GM12892 (cell line): ENCODE measurements around the gene ZNF888. TPM values are rescaled to one million over a fixed set of nuclear protein-coding genes. Genes with fewer than 3 reads are reported as not detected.

Experiments
- DNase-seq: peaks from one replicate; pipeline ENCODE4 v3.0.0; 2011; ENCODE audit not compliant: insufficient read length
- FAIRE-seq: peaks from 2 replicates; lab custom pipeline; 2011; peaks lifted over from hg19 to GRCh38; lab: Jason Lieb, UNC
- POLR2A ChIP-seq: IDR thresholded peaks from 2 replicates; pipeline ENCODE4 v1.6.1; 2011; ENCODE audit warnings: low read depth, low read length, control low read depth
- POLR2AphosphoS5 ChIP-seq: IDR thresholded peaks from 2 replicates; pipeline ENCODE4 v1.6.1; 2011; ENCODE audit warnings: low read depth, low read length, control low read depth
- TAF1 ChIP-seq: IDR thresholded peaks from 2 replicates; pipeline ENCODE4 v1.6.1; 2011; ENCODE audit warnings: low read depth, mild to moderate bottlenecking, control low read depth, low read length, borderline replicate concordance
- polyA plus RNA-seq: library from polyadenylated mRNA; unstranded; fragments of >200 nt; gene quantifications from one replicate; pipeline ENCODE4 v1.2.1, GENCODE V29; 2012; ENCODE audit warnings: missing spikeins, inconsistent platforms; ENCODE audit not compliant: missing spikeins

The ZNF888 gene
- 1.8 TPM for polyA plus RNA-seq

DNA sequence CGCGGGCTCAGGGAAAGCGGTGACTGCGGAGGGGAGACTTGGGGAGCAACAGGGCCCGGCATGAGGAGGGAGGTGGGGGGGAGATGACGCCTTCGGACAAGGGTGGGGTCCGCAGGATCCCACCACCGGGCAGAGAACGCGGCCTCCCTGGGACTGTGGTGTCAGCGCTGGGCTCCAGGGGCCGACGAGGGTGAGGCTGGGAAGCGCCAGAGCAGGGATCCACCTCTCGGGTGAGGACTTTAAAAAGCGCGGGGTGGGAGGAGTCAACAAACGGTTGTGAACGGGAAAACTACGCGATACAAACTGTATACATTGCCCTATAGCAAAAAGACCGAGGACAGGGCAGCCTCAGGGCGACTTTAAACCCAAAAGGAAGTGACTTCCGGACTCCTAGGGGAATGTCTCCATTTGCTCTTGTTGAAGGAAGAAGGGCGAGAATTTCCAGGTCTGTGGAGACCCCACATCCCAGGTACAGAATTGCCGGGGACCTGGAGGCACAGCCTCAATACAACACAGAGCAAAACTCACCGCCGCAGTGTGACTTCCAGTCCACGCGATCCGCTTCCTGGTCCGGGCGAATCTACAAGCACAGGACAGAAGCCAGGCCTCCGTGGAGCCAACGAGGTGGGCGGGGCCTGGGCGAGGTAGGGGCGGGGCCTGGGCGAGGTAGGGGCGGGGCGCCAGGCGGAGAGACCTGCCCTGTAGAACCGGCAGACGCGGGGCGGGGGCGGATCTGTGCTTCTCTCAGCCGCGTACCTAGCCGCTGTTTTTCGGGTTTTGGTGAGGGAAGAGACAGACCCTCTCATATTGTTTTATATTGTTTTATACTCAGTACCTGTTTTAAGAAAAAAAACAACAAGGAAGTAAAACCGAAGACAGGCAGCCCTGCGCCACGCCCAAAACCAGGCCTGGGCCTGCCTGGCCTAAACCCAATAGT lies at the start of gene ZNF888:
TSS of gene ZNF888 (minus strand) at position 588 of the 937 bp plus-strand sequence. CDS start 5,555 bp downstream, outside the sequence.
- peak; percentile 83 for FAIRE-seq
- DNase-seq = peak; percentile 81
- TF ChIP-seq TAF1 (peak; percentile 35; the same call in 1 of the 2 replicates), POLR2A (peak; percentile 68; the same call in 1 of the 2 replicates), POLR2AphosphoS5 (peak; percentile 81)

DNA sequence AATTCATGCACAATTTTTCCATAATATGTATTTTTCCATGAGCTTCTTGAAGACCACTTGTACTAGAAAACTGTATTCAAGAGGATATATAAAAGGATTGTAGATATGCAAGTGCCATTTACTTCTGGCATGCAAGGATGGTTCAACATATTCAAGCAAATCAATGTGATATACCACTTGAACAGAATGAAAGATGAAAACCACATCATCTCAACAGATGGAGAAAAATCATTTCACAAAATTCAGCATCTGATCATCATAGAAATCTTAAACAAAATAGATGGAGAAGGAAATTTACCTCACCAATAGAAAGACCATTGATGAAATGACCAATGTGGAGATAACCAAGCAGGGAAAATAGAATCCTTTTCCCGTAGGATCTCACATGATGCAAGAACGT lies 44.5 kb upstream of the ZNF888 start:
- TF ChIP-seq POLR2AphosphoS5 = no peak
- TF ChIP-seq TAF1 = no peak
- no peak for TF ChIP-seq POLR2A
- no peak for DNase-seq
- no peak for FAIRE-seq

DNA sequence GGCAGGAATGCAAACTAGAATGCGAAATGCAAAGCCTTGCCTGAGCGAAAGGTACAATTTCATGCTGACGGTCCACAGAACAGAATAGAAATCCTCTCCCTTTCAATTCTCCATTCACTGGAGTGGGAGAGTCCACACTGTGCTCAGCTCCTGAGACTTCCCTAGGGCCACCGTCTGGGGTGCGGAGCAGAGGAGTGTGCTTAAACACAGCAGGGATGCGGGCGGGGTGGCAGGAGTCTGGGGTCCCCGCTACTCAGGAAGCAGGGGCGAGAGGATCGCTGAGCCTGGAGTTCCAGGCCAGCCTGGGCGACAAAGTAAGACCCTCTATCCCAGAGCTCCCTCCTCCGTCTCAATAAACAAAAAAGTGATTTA lies 40.0 kb upstream of the ZNF888 start:
- no peak for FAIRE-seq
- TF ChIP-seq TAF1 = no peak
- DNase-seq = no peak

DNA sequence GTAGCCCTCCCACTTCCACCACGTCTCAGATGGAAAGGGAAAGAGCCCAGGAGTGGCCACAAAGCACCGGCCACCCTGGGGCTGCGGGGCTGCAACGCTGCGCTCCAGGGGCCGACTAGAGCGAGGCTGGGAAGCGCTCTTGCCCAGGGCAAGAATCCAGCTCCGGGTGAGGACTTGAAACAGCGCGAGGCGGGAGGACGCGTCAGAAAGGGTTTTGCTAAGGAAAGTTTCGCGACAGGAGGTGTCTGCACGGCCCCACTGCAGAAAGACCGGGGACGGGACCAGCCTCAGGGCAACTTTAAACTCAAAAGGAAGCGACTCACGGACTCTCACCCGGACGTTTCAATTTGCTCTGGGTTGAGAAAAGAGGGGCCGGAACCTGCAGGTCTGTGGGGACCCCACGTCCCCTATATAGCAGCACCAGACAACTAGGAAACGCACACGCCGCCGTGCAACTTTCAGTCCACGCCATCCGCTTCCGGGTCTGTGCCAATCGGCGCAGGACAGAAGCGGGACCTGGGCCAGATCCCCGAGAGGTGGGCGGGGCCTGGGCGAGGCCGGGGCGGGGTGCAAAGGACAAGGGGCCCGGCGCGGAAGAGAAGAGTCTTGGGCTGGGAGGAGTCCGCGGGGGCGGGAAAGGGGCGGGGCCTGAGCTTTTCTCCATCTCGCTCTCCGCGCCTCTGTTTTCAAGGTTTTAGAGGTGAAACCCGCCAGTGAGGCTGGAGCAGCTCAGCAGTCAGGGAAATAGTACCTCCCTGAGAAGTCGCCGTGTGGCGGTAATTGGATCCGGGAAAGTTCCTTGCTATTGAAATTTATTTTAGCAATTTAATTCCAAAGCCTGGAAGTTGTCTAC lies 39.4 kb upstream of the ZNF888 start, which contains the start of gene ZNF816:
TSS of gene ZNF816 (minus strand) at position 488 of the 853 bp plus-strand sequence. CDS start 6,792 bp downstream, outside the sequence.
- peak; percentile 87 for FAIRE-seq
- DNase-seq = peak; percentile 91
- peak; percentile 78 for TF ChIP-seq POLR2AphosphoS5
- no peak for TF ChIP-seq TAF1
- TF ChIP-seq POLR2A = peak; percentile 86

DNA sequence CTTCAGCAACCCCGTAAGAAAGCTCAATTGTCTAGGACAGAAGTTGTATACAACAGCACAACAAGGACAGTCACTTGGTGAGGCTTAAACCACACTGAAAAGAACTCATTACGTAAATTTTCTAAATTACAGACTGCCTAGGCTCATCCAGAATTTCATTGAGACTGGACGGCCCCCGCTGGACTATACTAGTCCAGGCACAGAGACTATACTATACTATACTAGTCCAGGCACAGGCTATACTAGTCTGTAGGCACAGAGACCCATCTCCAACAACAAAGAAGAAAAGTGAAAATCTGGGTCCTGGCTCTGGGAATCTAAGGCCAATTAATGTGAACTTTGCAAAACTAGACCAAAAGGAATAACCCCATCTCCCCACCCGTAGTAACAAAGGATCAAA lies 38.8 kb upstream of the ZNF888 start:
- FAIRE-seq (peak; percentile 9), DNase-seq (no peak)
- no peak for TF ChIP-seq POLR2A
- no peak for TF ChIP-seq POLR2AphosphoS5
- no peak for TF ChIP-seq TAF1

DNA sequence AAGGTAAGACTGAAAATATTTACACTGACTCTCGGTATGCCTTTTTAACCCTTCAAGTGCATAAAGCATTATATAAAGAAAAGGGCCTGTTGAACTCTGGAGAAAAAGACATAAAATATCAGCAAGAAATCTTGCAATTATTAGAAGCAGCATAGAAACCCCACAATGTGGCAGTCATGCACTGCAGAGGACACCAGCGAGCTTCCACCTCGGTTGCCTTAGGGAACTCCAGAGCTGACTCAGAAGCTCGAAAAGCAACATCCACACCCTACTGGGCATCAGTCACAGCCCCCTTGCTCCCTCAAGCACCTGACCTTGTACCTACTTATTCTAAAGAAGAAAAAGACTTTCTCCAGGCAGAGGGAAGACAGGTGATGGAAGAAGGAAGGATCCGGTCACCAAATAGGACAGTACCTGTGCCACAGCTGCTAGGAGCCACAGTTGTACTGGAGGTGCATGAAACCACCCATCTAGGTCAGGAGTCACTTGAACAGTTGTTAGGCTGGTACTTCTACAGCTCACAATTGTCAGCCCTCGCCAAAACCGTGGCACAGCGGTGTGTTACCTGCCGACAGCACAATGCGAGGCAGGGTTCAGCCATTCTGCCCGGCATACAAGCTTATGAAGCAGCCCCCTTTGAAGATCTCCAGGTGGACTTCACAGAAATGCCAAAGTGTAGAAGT lies 36.5 kb upstream of the ZNF888 start:
- FAIRE-seq = peak; percentile 9
- no peak for TF ChIP-seq TAF1
- DNase-seq = no peak

DNA sequence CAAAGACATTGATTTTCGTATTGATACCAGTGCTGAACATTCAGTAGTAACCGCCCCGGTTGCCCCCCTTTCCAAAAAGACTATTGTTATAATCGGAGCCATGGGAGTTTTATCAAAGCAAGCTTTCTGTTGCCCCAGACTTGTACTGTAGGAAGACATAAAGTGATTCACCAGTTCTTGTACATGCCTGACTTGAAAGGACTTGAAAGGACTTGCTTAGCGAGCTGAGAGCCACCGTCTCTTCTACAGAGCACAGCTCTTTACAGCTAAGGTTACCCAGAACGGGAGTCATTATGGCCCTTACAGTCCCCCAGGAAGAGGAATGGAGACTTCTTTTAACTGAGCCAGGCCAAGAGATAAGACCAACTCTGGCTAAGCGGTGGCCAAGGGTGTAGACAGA lies 34.4 kb upstream of the ZNF888 start:
- TF ChIP-seq POLR2AphosphoS5 (no peak), POLR2A (no peak), TAF1 (no peak)
- DNase-seq (no peak), FAIRE-seq (no peak)

DNA sequence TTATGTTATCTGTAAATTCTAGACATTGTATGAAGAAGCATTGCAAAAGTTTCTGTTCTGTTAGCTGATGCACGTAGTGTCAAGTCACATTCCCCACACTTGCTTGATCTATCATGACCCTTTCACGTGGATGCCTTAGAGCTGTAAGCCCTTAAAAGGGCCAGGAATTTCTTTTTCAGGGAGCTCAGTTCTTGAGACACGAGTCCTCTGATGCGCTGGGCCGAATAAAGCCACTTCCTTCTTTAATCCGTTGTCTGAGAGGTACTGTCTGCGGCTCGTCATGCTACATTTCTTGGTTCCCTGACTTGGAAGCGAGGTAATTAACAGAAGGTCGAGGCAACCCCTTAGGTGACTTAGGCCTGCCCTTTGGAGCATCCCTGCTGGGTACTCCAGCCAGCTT lies 33.7 kb upstream of the ZNF888 start:
- DNase-seq (no peak), FAIRE-seq (no peak)
- TF ChIP-seq POLR2AphosphoS5 (no peak), TAF1 (no peak), POLR2A (no peak)

DNA sequence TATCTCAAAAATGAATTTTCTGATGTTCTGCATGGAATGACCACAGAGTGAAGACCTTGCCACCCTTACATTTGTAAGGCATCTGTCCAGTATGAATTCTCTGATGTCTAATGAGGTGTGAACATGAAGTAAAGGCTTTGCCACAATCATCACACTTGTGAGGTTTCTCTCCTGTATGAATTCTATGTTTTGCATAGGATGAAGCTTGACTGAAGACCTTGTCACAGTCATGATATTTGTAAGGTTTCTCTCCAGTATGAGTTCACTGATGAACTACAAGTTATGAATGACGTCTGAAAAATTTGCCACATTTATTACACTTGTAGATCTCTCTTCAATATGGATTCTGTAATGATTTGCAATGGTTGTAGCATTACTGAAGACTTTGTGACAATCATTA lies 26.2 kb upstream of the ZNF888 start:
- TF ChIP-seq TAF1 (no peak), POLR2A (no peak), POLR2AphosphoS5 (no peak)
- FAIRE-seq = no peak
- no peak for DNase-seq

DNA sequence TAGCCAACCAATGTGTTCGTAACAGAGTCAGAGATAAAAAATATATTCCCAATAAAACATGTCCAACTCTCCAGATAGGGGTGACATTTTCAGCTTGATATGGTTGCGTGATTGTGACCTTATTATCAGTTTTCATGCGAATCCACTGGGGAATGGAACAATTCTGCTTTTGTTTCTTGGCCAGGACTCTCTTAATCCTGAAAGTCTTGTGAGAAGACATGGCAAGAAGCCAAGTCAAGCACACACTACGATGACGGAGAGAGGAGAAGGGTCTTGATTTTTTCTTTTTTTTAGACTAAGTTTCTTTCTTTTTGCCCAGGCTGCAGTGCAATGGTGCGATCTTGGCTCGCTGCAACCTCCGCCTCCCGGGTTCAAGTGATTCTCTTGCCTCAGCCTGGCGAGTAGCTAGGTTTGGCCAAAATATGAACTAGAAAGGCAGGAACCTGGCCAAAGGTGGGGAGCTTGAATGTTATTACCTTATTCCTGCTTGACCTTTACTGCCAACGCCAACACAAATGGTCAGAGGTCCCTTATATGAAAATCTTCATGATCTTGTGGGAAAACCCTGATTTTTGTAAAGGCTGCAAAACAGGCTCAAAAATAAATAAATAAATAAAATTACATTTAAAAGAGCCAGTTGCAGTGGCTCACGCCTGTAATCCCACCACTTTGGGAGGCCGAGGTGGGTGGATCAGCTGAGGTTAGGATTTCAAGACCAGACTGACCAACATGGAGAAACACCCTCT lies 25.0 kb upstream of the ZNF888 start:
- DNase-seq (no peak), FAIRE-seq (no peak)
- TF ChIP-seq POLR2AphosphoS5 = no peak
- TF ChIP-seq TAF1 = no peak
- TF ChIP-seq POLR2A = no peak

DNA sequence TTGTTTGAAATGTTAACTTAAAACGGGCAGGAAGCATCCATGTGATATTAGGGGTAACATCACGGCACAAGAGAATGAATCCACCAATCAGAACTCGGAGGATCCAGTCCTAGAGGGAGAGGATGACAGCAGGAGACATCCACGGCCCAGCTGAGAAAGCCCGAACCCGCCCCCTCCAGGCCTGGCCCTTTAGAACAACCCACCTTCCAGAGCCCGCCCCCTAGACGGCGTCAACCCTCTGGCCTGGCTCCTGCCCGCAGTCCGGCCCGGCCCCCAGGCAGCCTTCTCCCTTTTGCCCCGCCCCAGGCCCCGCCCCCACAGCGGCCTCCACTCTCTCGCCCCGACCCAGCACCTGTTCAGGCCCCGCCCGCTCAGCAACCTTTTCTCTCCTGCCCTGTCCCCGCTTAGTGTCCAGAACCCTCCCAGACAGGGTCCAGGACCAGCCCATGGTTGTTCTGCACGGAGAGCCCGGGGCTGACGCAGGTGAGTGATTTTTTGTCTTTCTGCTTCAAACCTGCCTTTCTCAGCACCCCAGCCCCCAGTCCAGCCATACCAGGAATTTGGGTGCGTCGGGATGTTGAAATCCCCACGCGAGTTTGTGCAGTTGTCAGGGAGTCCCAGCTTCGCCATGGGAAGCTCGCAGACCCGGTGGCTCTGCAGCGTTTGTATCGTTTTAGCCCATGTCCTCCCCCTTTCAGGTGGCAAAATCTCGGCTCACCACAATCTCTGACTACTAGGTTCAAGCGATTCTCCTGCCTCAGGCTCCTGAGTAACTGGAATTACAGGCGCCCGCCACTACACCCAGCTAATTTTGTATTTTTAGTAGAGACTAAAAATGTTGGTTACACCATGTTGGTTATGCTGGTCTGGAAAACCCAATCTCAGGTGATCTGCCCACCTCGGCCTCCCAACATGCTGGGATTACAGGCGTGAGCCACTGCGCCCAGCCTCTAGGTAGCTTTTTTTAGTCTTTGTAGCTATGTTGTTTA lies 23.4 kb upstream of the ZNF888 start:
- FAIRE-seq (no peak), DNase-seq (no peak)
- TF ChIP-seq TAF1 (no peak), POLR2AphosphoS5 (no peak), POLR2A (no peak)
